ENCODE results near the gene AMZ1.

Gene AMZ1

GRCh38 chr7:2651847-2652735 is 35.9 kb upstream of the AMZ1 start:
- no peak for DNase-seq (ENCODE audit: low spot score)

GRCh38 chr7:2652736-2653060 is 35.3 kb upstream of the AMZ1 start:
- no peak for DNase-seq (ENCODE audit: low spot score)

GRCh38 chr7:2654059-2654458 is 33.9 kb upstream of the AMZ1 start:
- no peak for DNase-seq (ENCODE audit: low spot score)

GRCh38 chr7:2655870-2656614 is 32.0 kb upstream of the AMZ1 start:
- no peak for DNase-seq (ENCODE audit: low spot score)

GRCh38 chr7:2657208-2657607 is 30.8 kb upstream of the AMZ1 start:
- DNase-seq (ENCODE audit: low spot score): no peak

GRCh38 chr7:2657920-2658671 is 29.9 kb upstream of the AMZ1 start:
- DNase-seq (ENCODE audit: low spot score): no peak

- DNase-seq (ENCODE audit: low spot score): no peak
These were observed 29.1 kb upstream of the AMZ1 start for GRCh38 chr7:2658941-2659340.

GRCh38 chr7:2659556-2660358 is 28.2 kb upstream of the AMZ1 start:
- DNase-seq (ENCODE audit: low spot score): no peak

GRCh38 chr7:2660359-2661095 is 27.5 kb upstream of the AMZ1 start:
- no peak for DNase-seq (ENCODE audit: low spot score)

GRCh38 chr7:2661096-2661449 is 26.9 kb upstream of the AMZ1 start:
- no peak for DNase-seq (ENCODE audit: low spot score)

- DNase-seq (ENCODE audit: low spot score): no peak
These were observed 26.3 kb upstream of the AMZ1 start for GRCh38 chr7:2661602-2662272.

GRCh38 chr7:2662273-2663120 is 25.5 kb upstream of the AMZ1 start:
- DNase-seq (ENCODE audit: low spot score): no peak

- DNase-seq (ENCODE audit: low spot score): peak; percentile 71
These were observed 24.7 kb upstream of the AMZ1 start for GRCh38 chr7:2663121-2663886.

GRCh38 chr7:2663960-2664359 is 24.0 kb upstream of the AMZ1 start:
- DNase-seq (ENCODE audit: low spot score): no peak

GRCh38 chr7:2665359-2665791 is 22.6 kb upstream of the AMZ1 start:
- DNase-seq (ENCODE audit: low spot score): no peak

- DNase-seq (ENCODE audit: low spot score): no peak
These were observed 21.8 kb upstream of the AMZ1 start for GRCh38 chr7:2666155-2666554.

GRCh38 chr7:2666588-2667250 is 21.3 kb upstream of the AMZ1 start:
- no peak for DNase-seq (ENCODE audit: low spot score)

GRCh38 chr7:2667843-2668242 is 20.2 kb upstream of the AMZ1 start:
- DNase-seq (ENCODE audit: low spot score): no peak
